Esophagus (tissue), 2 donors: Measurements from ENCODE around the gene RANGAP1. TPM values are rescaled to one million over a fixed set of nuclear protein-coding genes. Genes with fewer than 3 reads are reported as not detected.

Experiments
- polyA plus RNA-seq, 2 donors: library from polyadenylated mRNA; stranded (reverse); fragments of 200-250 nt; gene quantifications; one replicate each; pipeline ENCODE4 v1.2.3, GENCODE V29; 2013
- donor health status: healthy with polysubstance abuse.
- donor health status: Bipolar disorder and iron deficiency.

Gene RANGAP1
- polyA plus RNA-seq, 2 donors, result 53.0 to 61.7 TPM

Other genes with a start within 250 kb of the RANGAP1 start
- 10 to 100 TPM; 11.6 to 13.7 TPM for gene EP300, start 193.6 kb downstream of the RANGAP1 start, polyA plus RNA-seq
- gene L3MBTL2, start 80.9 kb downstream of the RANGAP1 start, polyA plus RNA-seq, result 10 to 100 TPM in 1 of 2 donors, 1 to 10 TPM in 1; 6.6 to 12.2 TPM
- 1 to 10 TPM; 2.8 to 5.9 TPM for gene CHADL, start 45.3 kb downstream of the RANGAP1 start, polyA plus RNA-seq
- gene ZC3H7B, start 15.3 kb upstream of the RANGAP1 start, polyA plus RNA-seq, result 10 to 100 TPM; 13.9 to 23.1 TPM
- gene TEF, start 95.8 kb upstream of the RANGAP1 start, polyA plus RNA-seq, result 1 to 10 TPM; 8.5 to 9.5 TPM
- gene TOB2, start 160.6 kb upstream of the RANGAP1 start, polyA plus RNA-seq, result 10 to 100 TPM; 10.7 to 11.1 TPM
- 10 to 100 TPM; 41.4 to 61.8 TPM for gene PHF5A, start 182.5 kb upstream of the RANGAP1 start, polyA plus RNA-seq
- 10 to 100 TPM; 22.6 to 59.7 TPM for gene ACO2, start 182.9 kb upstream of the RANGAP1 start, polyA plus RNA-seq